H1 (cell line): ENCODE measurements around the gene ATP6V0A4. TPM values are rescaled to one million over a fixed set of nuclear protein-coding genes. Genes with fewer than 3 reads are reported as not detected.

Source experiments
- CTCF ChIA-PET: fragments of 300-600 bp; sonication (Branson Sonifier 250); formaldehyde crosslinking; loops from one replicate; lab custom pipeline; 2021; ENCODE audit not compliant: partially characterized antibody; lab: Charles Lee
- POLR2A ChIA-PET: fragments of 300-600 bp; sonication (Branson Sonifier 250); formaldehyde crosslinking; loops from one replicate; lab custom pipeline; 2021; ENCODE audit warnings: inconsistent platforms; ENCODE audit not compliant: partially characterized antibody; lab: Charles Lee
- DNase-seq, 2 experiments: peaks; one replicate each; pipeline versions ENCODE4 v3.0.0 to v3.0.0-alpha.2; 2010 to 2022; ENCODE audit warnings: low spot score in 2 of 2, low read depth in 1 of 2, mixed read lengths in 1 of 2
- FAIRE-seq: peaks from 2 replicates; lab custom pipeline; 2011; peaks lifted over from hg19 to GRCh38; lab: Jason Lieb, UNC
- H2AFZ ChIP-seq: 2 replicates; pipeline ENCODE4 v1.8.1; 2012; ENCODE audit warnings: low read length, inconsistent platforms
- H2AK5ac ChIP-seq: 2 replicates; pipeline ENCODE4 v1.6.1; 2013; ENCODE audit warnings: low read depth, low read length
- H2BK120ac ChIP-seq: replicated peaks from 2 replicates; pipeline ENCODE3; 2013; ENCODE audit warnings: low read depth, low read length, inconsistent platforms
- H2BK12ac ChIP-seq: 2 replicates; pipeline ENCODE4 v1.6.1; 2013; ENCODE audit warnings: low read depth, low read length
- H2BK15ac ChIP-seq: 2 replicates; pipeline ENCODE4 v1.6.1; 2013; ENCODE audit warnings: low read length
- H2BK20ac ChIP-seq: 2 replicates; pipeline ENCODE4 v1.6.1; 2013; ENCODE audit warnings: low read length
- H2BK5ac ChIP-seq: 2 replicates; pipeline ENCODE4 v1.6.1; 2013; ENCODE audit warnings: low read depth, low read length
- H3K14ac ChIP-seq: 2 replicates; pipeline ENCODE4 v1.6.1; 2013; ENCODE audit warnings: inconsistent platforms; ENCODE audit not compliant: insufficient read length
- H3K18ac ChIP-seq: 2 replicates; pipeline ENCODE4 v1.6.1; 2013; ENCODE audit warnings: low read length; ENCODE audit errors: extremely low read depth
- H3K23ac ChIP-seq: 2 replicates; pipeline ENCODE4 v1.6.1; 2013; ENCODE audit warnings: inconsistent platforms; ENCODE audit not compliant: insufficient read length
- H3K23me2 ChIP-seq: 2 replicates; pipeline ENCODE4 v1.6.1; 2013; ENCODE audit warnings: low read depth, low read length
- H3K27ac ChIP-seq: 2 replicates; pipeline ENCODE4 v1.6.1; 2011; ENCODE audit warnings: low read depth, low read length, inconsistent platforms
- H3K27me3 ChIP-seq, 4 experiments: replicated peaks in 1 of 4; 1 replicate in 1 of 4; 2 replicates in 3 of 4; pipeline versions ENCODE4 v1.6.1 to v1.8.1; 2011 to 2013; ENCODE audit warnings: low read length in 3 of 4, mild to moderate bottlenecking in 3 of 4, inconsistent platforms in 2 of 4, mixed read lengths in 2 of 4, moderate library complexity in 1 of 4; ENCODE audit not compliant: control insufficient read depth in 3 of 4, insufficient read depth in 3 of 4; ENCODE audit errors: extremely low read depth in 1 of 4
- H3K36me3 ChIP-seq, 4 experiments: 2 replicates each; pipeline versions ENCODE4 v1.6.1 to v1.8.1; 2011 to 2013; ENCODE audit warnings: mild to moderate bottlenecking in 4 of 4, low read length in 3 of 4, moderate library complexity in 2 of 4, control low read depth in 1 of 4, inconsistent platforms in 1 of 4; ENCODE audit not compliant: insufficient read depth in 4 of 4, control insufficient read depth in 2 of 4
- H3K4ac ChIP-seq: replicated peaks from 2 replicates; pipeline ENCODE3; 2013; ENCODE audit warnings: low read length, low read depth, mixed read lengths, inconsistent platforms; ENCODE audit not compliant: insufficient read length
- H3K4me1 ChIP-seq, 4 experiments: replicated peaks in 1 of 4; 1 replicate in 1 of 4; 2 replicates in 3 of 4; pipeline versions ENCODE4 v1.6.1 to v1.8.1; 2011 to 2013; ENCODE audit warnings: low read length in 3 of 4, inconsistent platforms in 2 of 4, mixed read lengths in 1 of 4; ENCODE audit not compliant: insufficient read depth in 4 of 4, control insufficient read depth in 3 of 4
- H3K4me2 ChIP-seq, 2 experiments: 2 replicates each; pipeline versions ENCODE4 v1.6.1 to v1.8.1; 2011 to 2013; ENCODE audit warnings: low read depth in 2 of 2, low read length in 2 of 2, control low read depth in 1 of 2, inconsistent platforms in 1 of 2, mild to moderate bottlenecking in 1 of 2; ENCODE audit not compliant: insufficient read depth in 1 of 2
- H3K4me3 ChIP-seq, 4 experiments: fragments of 200-600, 300-600 bp in 1 of 4; sonication (generic), shearing (Covaris generic), sonication (Bioruptor Twin) in 1 of 4; 2 replicates each; pipeline versions ENCODE4 v1.5.1 to v1.8.1; 2011 to 2016; ENCODE audit warnings: low read length in 4 of 4, low read depth in 3 of 4, control low read depth in 2 of 4, inconsistent platforms in 2 of 4, mild to moderate bottlenecking in 2 of 4, mixed read lengths in 1 of 4, moderate library complexity in 1 of 4; ENCODE audit not compliant: insufficient read depth in 2 of 4; ENCODE audit errors: extremely low read depth in 1 of 4
- H3K56ac ChIP-seq: replicated peaks from 2 replicates; pipeline ENCODE3; 2013; ENCODE audit warnings: low read depth, mild to moderate bottlenecking, mixed read lengths, low read length, inconsistent platforms; ENCODE audit not compliant: insufficient read length
- H3K79me1 ChIP-seq: 2 replicates; pipeline ENCODE4 v1.6.1; 2013; ENCODE audit warnings: low read depth, low read length, control low read depth
- H3K79me2 ChIP-seq, 2 experiments: 2 replicates each; pipeline versions ENCODE4 v1.6.1 to v1.8.1; 2012 to 2013; ENCODE audit warnings: low read length in 2 of 2, mild to moderate bottlenecking in 2 of 2, inconsistent platforms in 1 of 2; ENCODE audit not compliant: insufficient read depth in 2 of 2, control insufficient read depth in 1 of 2
- H3K9ac ChIP-seq, 4 experiments: replicated peaks in 1 of 4; 1 replicate in 1 of 4; 2 replicates in 3 of 4; pipeline versions ENCODE4 v1.6.1 to v1.8.1; 2011 to 2013; ENCODE audit warnings: low read depth in 3 of 4, low read length in 3 of 4, control low read depth in 2 of 4, mild to moderate bottlenecking in 2 of 4, moderate library complexity in 2 of 4, inconsistent platforms in 1 of 4; ENCODE audit errors: extremely low read depth in 1 of 4
- H3K9me3 ChIP-seq, 2 experiments: 2 replicates each; pipeline versions ENCODE4 v1.6.1 to v1.8.1; 2012 to 2013; ENCODE audit warnings: mild to moderate bottlenecking in 2 of 2, moderate library complexity in 2 of 2, control low read depth in 1 of 2, inconsistent platforms in 1 of 2, low read depth in 1 of 2, low read length in 1 of 2, mixed read lengths in 1 of 2; ENCODE audit not compliant: insufficient read depth in 2 of 2
- H4K20me1 ChIP-seq, 2 experiments: replicated peaks in 1 of 2; 2 replicates each; pipeline versions ENCODE3 to v1.8.1; 2011 to 2013; ENCODE audit warnings: inconsistent platforms in 2 of 2, low read length in 2 of 2, mild to moderate bottlenecking in 1 of 2; ENCODE audit not compliant: insufficient read depth in 2 of 2, control insufficient read depth in 1 of 2
- H4K5ac ChIP-seq: 2 replicates; pipeline ENCODE4 v1.6.1; 2013; ENCODE audit warnings: low read length, low read depth, mixed read lengths, inconsistent platforms; ENCODE audit not compliant: insufficient read length
- H4K8ac ChIP-seq: 2 replicates; pipeline ENCODE4 v1.8.0; 2013; ENCODE audit warnings: mild to moderate bottlenecking, moderate library complexity, low read length, inconsistent platforms; ENCODE audit not compliant: insufficient read depth; ENCODE audit errors: extremely low read depth
- H4K91ac ChIP-seq: replicated peaks from 2 replicates; pipeline ENCODE3; 2013; ENCODE audit warnings: low read length, mixed read lengths, inconsistent platforms; ENCODE audit not compliant: insufficient read length
- CEBPB ChIP-seq: IDR thresholded peaks from 2 replicates; pipeline ENCODE4 v1.6.1; 2012; ENCODE audit warnings: low read depth, low read length
- CHD1 ChIP-seq: IDR thresholded peaks from 2 replicates; pipeline ENCODE4 v1.6.1; 2012; ENCODE audit warnings: low read depth, low read length, improper control_type of control experiment
- EZH2 ChIP-seq: fragments of 200-600 bp; sonication (generic); IDR thresholded peaks from 2 replicates; pipeline ENCODE4 v1.7.1; 2012; ENCODE audit warnings: low read depth, mild to moderate bottlenecking, moderate library complexity, low read length, inconsistent platforms; ENCODE audit not compliant: severe bottlenecking
- HDAC2 ChIP-seq, 2 experiments: fragments of 300-600 bp in 1 of 2; sonication (generic) in 1 of 2; IDR thresholded peaks; 2 replicates each; pipeline ENCODE4 v1.6.1; 2011 to 2012; ENCODE audit warnings: low read depth in 2 of 2, low read length in 2 of 2, mild to moderate bottlenecking in 2 of 2, moderate library complexity in 2 of 2, borderline replicate concordance in 1 of 2, inconsistent platforms in 1 of 2
- SRF ChIP-seq: IDR thresholded peaks from 2 replicates; pipeline ENCODE4 v1.6.1; 2011; ENCODE audit warnings: mild to moderate bottlenecking, low read depth, low read length, moderate library complexity
- TAF1 ChIP-seq: IDR thresholded peaks from 2 replicates; pipeline ENCODE4 v1.6.1; 2011; ENCODE audit warnings: mild to moderate bottlenecking, low read depth, low read length
- WGBS, 2 experiments: shearing (Covaris generic) in 1 of 2; methylation state at CpG; one replicate each; pipeline versions ENCODE4 v1.1.6 to v1.1.7; 2013 to 2015; ENCODE audit warnings: low lambda C conversion rate in 2 of 2, mixed read lengths in 2 of 2, inconsistent platforms in 1 of 2, low coverage in 1 of 2, missing lambda C conversion rate in 1 of 2; ENCODE audit not compliant: insufficient replicate concordance in 2 of 2, insufficient coverage in 1 of 2, insufficient read length in 1 of 2; ENCODE audit errors: extremely low coverage in 1 of 2, missing lambda C conversion rate in 1 of 2; 5-methylcytosine and 5-hydroxymethylcytosine counted together
- polyA plus RNA-seq, 7 experiments: library from polyadenylated mRNA; depleted of rRNA in 3 of 7; stranded (reverse) in 5 of 7; unstranded in 2 of 7; fragments of >200 nt in 5 of 7; fragments of 200-250 nt in 2 of 7; gene quantifications; 1 replicate in 5 of 7; 2 replicates in 1 of 7; 4 replicates in 1 of 7; pipeline versions ENCODE4 v1.2.1 to v1.2.3, GENCODE V29; 2011 to 2013; ENCODE audit warnings: missing spikeins in 2 of 7, mixed read lengths in 2 of 7
- total RNA-seq: library from RNA; stranded (reverse); fragmentation: NEBNext Ultra II Directional; extraction: Animal tissue kit (Norgen Biotek cat#: 25700); gene quantifications from 2 replicates; pipeline ENCODE4 v1.2.1, GENCODE V29; 2021
- TF ChIP-seq, protein P1 (sequence below), 3 experiments: IDR thresholded peaks; 1 replicate in 2 of 3; 2 replicates in 1 of 3; pipeline versions ENCODE4 v1.5.1 to v1.6.1; 2011; ENCODE audit warnings: low read length in 3 of 3, mild to moderate bottlenecking in 3 of 3, inconsistent platforms in 2 of 3, low read depth in 1 of 3, moderate library complexity in 1 of 3; ENCODE audit not compliant: insufficient read depth in 1 of 3; ENCODE audit errors: control extremely low read depth in 1 of 3
- TF ChIP-seq, protein P2 (sequence below): IDR thresholded peaks from 2 replicates; pipeline ENCODE4 v1.6.1; 2011; ENCODE audit warnings: low read length, improper control_type of control experiment

The ATP6V0A4 gene
- total and polyA plus RNA-seq, 2 of the 8 experiments (the other 6 are each of a cell fraction or from before 2014, with no cell fraction given) = 0.47 to 1.6 TPM

DNA sequence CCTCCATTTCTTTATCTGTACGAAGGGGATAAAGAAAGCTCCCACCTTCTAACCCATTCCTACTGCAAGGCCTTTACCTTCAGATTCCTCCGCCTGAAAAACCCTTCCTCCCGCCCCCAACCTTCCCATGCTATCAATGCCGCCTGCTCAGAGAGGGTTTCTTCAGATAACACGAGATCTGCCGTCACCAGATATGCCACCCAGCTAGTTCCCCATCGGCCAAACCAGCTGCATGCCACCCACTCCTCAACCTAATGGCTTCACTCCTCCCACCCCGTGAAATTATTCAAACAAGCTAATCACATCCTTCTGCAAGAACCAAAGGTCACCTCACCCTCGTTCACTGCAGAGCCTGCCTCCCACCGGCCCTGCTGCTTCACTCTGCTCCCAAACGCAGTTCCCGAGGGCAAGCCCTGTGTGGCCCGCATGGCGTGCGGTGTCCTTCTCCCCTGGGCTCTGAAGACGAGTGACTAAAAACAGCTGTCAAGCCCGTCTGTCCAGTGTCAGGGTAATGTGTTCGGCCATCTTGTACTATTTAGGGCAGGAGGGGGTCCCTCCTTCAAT is 47.0 kb downstream of the ATP6V0A4 start:
- Histone ChIP-seq H3K79me1 (no peaks in the 10 kb centered on the region), H2BK12ac (no peak overlapping the region), H3K9ac (no peak overlapping the region), H3K9me3 (no peaks in the 10 kb centered on the region), H4K91ac (no peak overlapping the region), H2BK20ac (no peak overlapping the region), H3K4ac (no peak overlapping the region), H3K23ac (no peak overlapping the region), H2AK5ac (no peak overlapping the region), H2BK15ac (no peak overlapping the region), H3K23me2 (0 out of 2 replicates have a peak, but pooled peaks cover 3% of the 10 kb centered on the region), H4K20me1 (no peaks in the 10 kb centered on the region), H3K36me3 (no peaks in the 10 kb centered on the region), H2BK5ac (no peak overlapping the region), H3K4me2 (no peak overlapping the region), H3K18ac (no peak overlapping the region), H2BK120ac (no peak overlapping the region), H3K27me3 (no peaks in the 10 kb centered on the region), H2AFZ (no peak overlapping the region), H3K14ac (no peak overlapping the region), H3K4me1 (peaks cover 7 to 24% (median 11%) of the 10 kb centered on the region in 4 experiments), H3K4me3 (no peak overlapping the region), H4K5ac (no peak overlapping the region), H3K79me2 (no peaks in the 10 kb centered on the region), H3K27ac (no peak overlapping the region), H4K8ac (no peak overlapping the region), H3K56ac (no peak overlapping the region)
- FAIRE-seq (no peak), DNase-seq (no peak)
- WGBS, 2 experiments = 87% methylated on average over 18 of the region's 18 CpGs; no CpG with 5 or more reads in 1 of the 2 experiments
- POLR2A ChIA-PET = no interaction called here
- CTCF ChIA-PET = interaction anchor here (1.6 kb wide), 1 partner anchor 590 kb away, joined by 3 read pairs; no protein-coding TSS in a partner anchor
- no peak for TF ChIP-seq SRF
- TF ChIP-seq, protein P1, sequence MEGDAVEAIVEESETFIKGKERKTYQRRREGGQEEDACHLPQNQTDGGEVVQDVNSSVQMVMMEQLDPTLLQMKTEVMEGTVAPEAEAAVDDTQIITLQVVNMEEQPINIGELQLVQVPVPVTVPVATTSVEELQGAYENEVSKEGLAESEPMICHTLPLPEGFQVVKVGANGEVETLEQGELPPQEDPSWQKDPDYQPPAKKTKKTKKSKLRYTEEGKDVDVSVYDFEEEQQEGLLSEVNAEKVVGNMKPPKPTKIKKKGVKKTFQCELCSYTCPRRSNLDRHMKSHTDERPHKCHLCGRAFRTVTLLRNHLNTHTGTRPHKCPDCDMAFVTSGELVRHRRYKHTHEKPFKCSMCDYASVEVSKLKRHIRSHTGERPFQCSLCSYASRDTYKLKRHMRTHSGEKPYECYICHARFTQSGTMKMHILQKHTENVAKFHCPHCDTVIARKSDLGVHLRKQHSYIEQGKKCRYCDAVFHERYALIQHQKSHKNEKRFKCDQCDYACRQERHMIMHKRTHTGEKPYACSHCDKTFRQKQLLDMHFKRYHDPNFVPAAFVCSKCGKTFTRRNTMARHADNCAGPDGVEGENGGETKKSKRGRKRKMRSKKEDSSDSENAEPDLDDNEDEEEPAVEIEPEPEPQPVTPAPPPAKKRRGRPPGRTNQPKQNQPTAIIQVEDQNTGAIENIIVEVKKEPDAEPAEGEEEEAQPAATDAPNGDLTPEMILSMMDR (IDR thresholded peaks at IDR 0.05; ENCODE audit: control extremely low read depth in 1 of 3, insufficient read depth in 1 of 3, low read depth in 1 of 3, low read length in 3 of 3) = no peak
- TF ChIP-seq, protein P2, sequence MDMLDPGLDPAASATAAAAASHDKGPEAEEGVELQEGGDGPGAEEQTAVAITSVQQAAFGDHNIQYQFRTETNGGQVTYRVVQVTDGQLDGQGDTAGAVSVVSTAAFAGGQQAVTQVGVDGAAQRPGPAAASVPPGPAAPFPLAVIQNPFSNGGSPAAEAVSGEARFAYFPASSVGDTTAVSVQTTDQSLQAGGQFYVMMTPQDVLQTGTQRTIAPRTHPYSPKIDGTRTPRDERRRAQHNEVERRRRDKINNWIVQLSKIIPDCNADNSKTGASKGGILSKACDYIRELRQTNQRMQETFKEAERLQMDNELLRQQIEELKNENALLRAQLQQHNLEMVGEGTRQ = no peak
- TF ChIP-seq EZH2 = no peak
- no peak for TF ChIP-seq HDAC2 (IDR thresholded peaks at IDR 0.05; ENCODE audit: borderline replicate concordance in 1 of 2, low read depth in 2 of 2, low read length in 2 of 2)
- TF ChIP-seq CEBPB = no peak
- TF ChIP-seq TAF1 = no peak
- no peak for TF ChIP-seq CHD1
